ENCODE data around the gene PEAK1.

Gene PEAK1

GRCh38 chr15:77107531-77108355, 312.2 kb downstream of the PEAK1 start:
- peaks cover 0 to 3% of the 10 kb centered on the region in 2 experiments for H3K36me3 ChIP-seq (ENCODE audit: control insufficient read depth in 1 of 2, insufficient read depth in 2 of 2, low read length in 2 of 2)

GRCh38 chr15:77107068-77107467, 312.8 kb downstream of the PEAK1 start:
- Histone ChIP-seq H3K4me2 (ENCODE audit: low read length) (no peak overlapping the region), H3K27ac (ENCODE audit: low read depth, low read length) (no peak overlapping the region), H3K36me3 (ENCODE audit: control insufficient read depth in 1 of 2, insufficient read depth in 2 of 2, low read length in 2 of 2) (peaks cover 0 to 3% of the 10 kb centered on the region in 2 experiments), H2BK12ac (ENCODE audit: low read length) (no peak overlapping the region), H3K9me3 (ENCODE audit: insufficient read depth, low read depth, low read length) (no peaks in the 10 kb centered on the region), H4K8ac (ENCODE audit: low read depth, low read length) (no peak overlapping the region), H3K4ac (ENCODE audit: low read depth, low read length) (no peak overlapping the region), H3K18ac (ENCODE audit: low read length) (no peak overlapping the region), H4K91ac (ENCODE audit: low read depth, low read length) (no peak overlapping the region), H3K23ac (ENCODE audit: low read length) (no peak overlapping the region), H2BK120ac (ENCODE audit: insufficient read depth, low read length, poor library complexity) (no peak overlapping the region), H3K27me3 (ENCODE audit: insufficient read depth, low read length) (no peaks in the 10 kb centered on the region), H3K79me2 (ENCODE audit: control insufficient read depth, insufficient read depth, low read length, poor library complexity) (no peaks in the 10 kb centered on the region), H2BK5ac (ENCODE audit: low read depth, low read length, poor library complexity) (no peak overlapping the region), H2AFZ (ENCODE audit: insufficient read depth, low read length, poor library complexity) (no peak overlapping the region), H3K79me1 (ENCODE audit: low read length) (no peaks in the 10 kb centered on the region), H3K14ac (ENCODE audit: low read length) (no peak overlapping the region), H3K9ac (ENCODE audit: low read length) (no peak overlapping the region), H4K12ac (ENCODE audit: low read depth, low read length) (no peak overlapping the region), H3K4me3 (ENCODE audit: low read depth, low read length) (no peak overlapping the region), H3K4me1 (ENCODE audit: control insufficient read depth in 1 of 2, insufficient read depth in 2 of 2, low read length in 2 of 2) (peaks cover 0 to 3% of the 10 kb centered on the region in 2 experiments), H2AK5ac (ENCODE audit: low read length) (no peak overlapping the region)
- no CpG with 5 or more reads among the region's 2 CpGs for WGBS (ENCODE audit: extremely low coverage, insufficient coverage, insufficient read length)
- DNase-seq: no peak

More at GRCh38 chr15:77107531-77108355, 312.2 kb downstream of the PEAK1 start:
- Histone ChIP-seq H3K4me3 (ENCODE audit: low read depth, low read length) (no peak overlapping the region), H3K9me3 (ENCODE audit: insufficient read depth, low read depth, low read length) (no peaks in the 10 kb centered on the region), H3K27ac (ENCODE audit: low read depth, low read length) (no peak overlapping the region), H3K23ac (ENCODE audit: low read length) (no peak overlapping the region), H4K91ac (ENCODE audit: low read depth, low read length) (no peak overlapping the region), H4K12ac (ENCODE audit: low read depth, low read length) (no peak overlapping the region), H3K4me1 (ENCODE audit: control insufficient read depth in 1 of 2, insufficient read depth in 2 of 2, low read length in 2 of 2) (peaks cover 0 to 3% of the 10 kb centered on the region in 2 experiments), H2AFZ (ENCODE audit: insufficient read depth, low read length, poor library complexity) (no peak overlapping the region), H3K79me2 (ENCODE audit: control insufficient read depth, insufficient read depth, low read length, poor library complexity) (no peaks in the 10 kb centered on the region), H3K9ac (ENCODE audit: low read length) (no peak overlapping the region), H3K79me1 (ENCODE audit: low read length) (no peaks in the 10 kb centered on the region), H3K18ac (ENCODE audit: low read length) (no peak overlapping the region), H4K8ac (ENCODE audit: low read depth, low read length) (no peak overlapping the region), H3K14ac (ENCODE audit: low read length) (no peak overlapping the region), H2BK5ac (ENCODE audit: low read depth, low read length, poor library complexity) (no peak overlapping the region), H3K27me3 (ENCODE audit: insufficient read depth, low read length) (no peaks in the 10 kb centered on the region), H2BK120ac (ENCODE audit: insufficient read depth, low read length, poor library complexity) (no peak overlapping the region), H2BK12ac (ENCODE audit: low read length) (no peak overlapping the region), H3K4ac (ENCODE audit: low read depth, low read length) (no peak overlapping the region), H3K4me2 (ENCODE audit: low read length) (no peak overlapping the region), H2AK5ac (ENCODE audit: low read length) (no peak overlapping the region)
- DNase-seq: peak; percentile 14 to 54
- no CpG with 5 or more reads among the region's 9 CpGs for WGBS (ENCODE audit: extremely low coverage, insufficient coverage, insufficient read length)

GRCh38 chr15:77104155-77104554, 315.7 kb downstream of the PEAK1 start:
- Histone ChIP-seq H2AK5ac (ENCODE audit: low read length) (no peak overlapping the region), H3K4me2 (ENCODE audit: low read length) (no peak overlapping the region), H3K9ac (ENCODE audit: low read length) (no peak overlapping the region), H2BK120ac (ENCODE audit: insufficient read depth, low read length, poor library complexity) (no peak overlapping the region), H3K79me2 (ENCODE audit: control insufficient read depth, insufficient read depth, low read length, poor library complexity) (no peaks in the 10 kb centered on the region), H3K79me1 (ENCODE audit: low read length) (no peaks in the 10 kb centered on the region), H3K27ac (ENCODE audit: low read depth, low read length) (no peak overlapping the region), H3K36me3 (ENCODE audit: control insufficient read depth in 1 of 2, insufficient read depth in 2 of 2, low read length in 2 of 2) (no peaks in the 10 kb centered on the region), H2AFZ (ENCODE audit: insufficient read depth, low read length, poor library complexity) (no peak overlapping the region), H3K9me3 (ENCODE audit: insufficient read depth, low read depth, low read length) (no peaks in the 10 kb centered on the region), H3K4me1 (ENCODE audit: control insufficient read depth in 1 of 2, insufficient read depth in 2 of 2, low read length in 2 of 2) (peaks cover 0 to 3% of the 10 kb centered on the region in 2 experiments), H3K14ac (ENCODE audit: low read length) (no peak overlapping the region), H3K4me3 (ENCODE audit: low read depth, low read length) (no peak overlapping the region), H3K18ac (ENCODE audit: low read length) (no peak overlapping the region), H4K12ac (ENCODE audit: low read depth, low read length) (no peak overlapping the region), H2BK12ac (ENCODE audit: low read length) (no peak overlapping the region), H3K27me3 (ENCODE audit: insufficient read depth, low read length) (no peaks in the 10 kb centered on the region), H3K23ac (ENCODE audit: low read length) (no peak overlapping the region), H4K91ac (ENCODE audit: low read depth, low read length) (no peak overlapping the region), H4K8ac (ENCODE audit: low read depth, low read length) (no peak overlapping the region), H3K4ac (ENCODE audit: low read depth, low read length) (no peak overlapping the region), H2BK5ac (ENCODE audit: low read depth, low read length, poor library complexity) (no peak overlapping the region)
- no peak for DNase-seq
- WGBS (ENCODE audit: extremely low coverage, insufficient coverage, insufficient read length): no CpG with 5 or more reads among the region's 3 CpGs

- Histone ChIP-seq H2BK120ac (ENCODE audit: insufficient read depth, low read length, poor library complexity) (no peak overlapping the region), H3K23ac (ENCODE audit: low read length) (no peak overlapping the region), H3K4me2 (ENCODE audit: low read length) (no peak overlapping the region), H3K4me1 (ENCODE audit: control insufficient read depth in 1 of 2, insufficient read depth in 2 of 2, low read length in 2 of 2) (peaks cover 0 to 3% of the 10 kb centered on the region in 2 experiments), H3K4me3 (ENCODE audit: low read depth, low read length) (no peak overlapping the region), H3K18ac (ENCODE audit: low read length) (no peak overlapping the region), H3K27me3 (ENCODE audit: insufficient read depth, low read length) (no peaks in the 10 kb centered on the region), H4K8ac (ENCODE audit: low read depth, low read length) (no peak overlapping the region), H3K79me1 (ENCODE audit: low read length) (no peaks in the 10 kb centered on the region), H2AK5ac (ENCODE audit: low read length) (no peak overlapping the region), H3K79me2 (ENCODE audit: control insufficient read depth, insufficient read depth, low read length, poor library complexity) (no peaks in the 10 kb centered on the region), H3K27ac (ENCODE audit: low read depth, low read length) (no peak overlapping the region), H4K12ac (ENCODE audit: low read depth, low read length) (no peak overlapping the region), H2BK12ac (ENCODE audit: low read length) (no peak overlapping the region), H3K36me3 (ENCODE audit: control insufficient read depth in 1 of 2, insufficient read depth in 2 of 2, low read length in 2 of 2) (no peaks in the 10 kb centered on the region), H2BK5ac (ENCODE audit: low read depth, low read length, poor library complexity) (no peak overlapping the region), H4K91ac (ENCODE audit: low read depth, low read length) (no peak overlapping the region), H3K14ac (ENCODE audit: low read length) (no peak overlapping the region), H3K9me3 (ENCODE audit: insufficient read depth, low read depth, low read length) (no peaks in the 10 kb centered on the region), H3K9ac (ENCODE audit: low read length) (no peak overlapping the region), H3K4ac (ENCODE audit: low read depth, low read length) (no peak overlapping the region), H2AFZ (ENCODE audit: insufficient read depth, low read length, poor library complexity) (no peak overlapping the region)
- WGBS (ENCODE audit: extremely low coverage, insufficient coverage, insufficient read length): no CpG with 5 or more reads among the region's 4 CpGs
- no peak for DNase-seq
These were observed 320.0 kb downstream of the PEAK1 start for GRCh38 chr15:77099741-77100463.

Measured in trophoblast cell (in vitro differentiated cells and primary cell).